ENCODE data around the gene CDC27. TPM values are rescaled to one million over a fixed set of nuclear protein-coding genes. Genes with fewer than 3 reads are reported as not detected.

CDC27 gene
- total RNA-seq (2021; ENCODE audit: unreplicated experiment) (191 TPM), Bru-seq, nascent RNA (percentile 95 among the genes with signal in this experiment), BruChase-seq, experiment 1, labeled RNA remaining after a 6-hour chase (percentile 96 among the genes with signal in this experiment), BruChase-seq, experiment 2, labeled RNA remaining after a 2-hour chase (percentile 95 among the genes with signal in this experiment)
- polyA plus RNA-seq (2012), result 101 and 123 TPM in 2 replicates
- long read RNA-seq, full-length matches to known transcripts, result 5 of 26 reads
- long read RNA-seq, partial matches to known transcripts, result 5 of 26 reads
- long read RNA-seq, other reads (novel, unspliced or antisense), result 16 of 26 reads

- peaks cover 10 to 15% of the 10 kb centered on the region in 2 experiments; a peak in 3 of 4 replicates for H3K4me1 ChIP-seq (ENCODE audit: control insufficient read depth in 1 of 2, insufficient read depth in 2 of 2, low read length in 2 of 2)
- no peaks in the 10 kb centered on the region for H3K27me3 ChIP-seq (ENCODE audit: insufficient read depth, low read length)
- DNase-seq (ENCODE audit: low read depth, low spot score) (peak; percentile 99), ATAC-seq (peak; percentile 94)
- CTCF ChIA-PET, result interaction anchor here (0.9 to 1.3 kb wide), 2 partner anchors 126 to 247 kb away, joined by 4 to 5 read pairs; no protein-coding TSS in a partner anchor
- peak within 1 kb of the TSS; percentile 89 for H3K27ac ChIP-seq (ENCODE audit: low read depth, low read length)
- no TSS peak for BruUV-seq (replicated peaks)
- H3K4me2 ChIP-seq (ENCODE audit: low read length), result peak within 1 kb of the TSS; percentile 84
- peak within 1 kb of the TSS; percentile 85 for H3K9ac ChIP-seq (ENCODE audit: low read length)
- intact Hi-C loops (cut with micrococcal nuclease), result no loop called here
- H3K36me3 ChIP-seq (ENCODE audit: control insufficient read depth in 1 of 2, insufficient read depth in 2 of 2, low read length in 2 of 2), result no peaks in the 10 kb centered on the region
- RAD21 ChIA-PET (ENCODE audit: low non-redundant PET in 1 of 2, low total read pairs in 2 of 2, uncharacterized antibody in 2 of 2, unreplicated experiment in 2 of 2), result interaction anchor here in 1 of 2 experiments (0.6 kb wide), 1 partner anchor 20 kb away, joined by 3 read pairs; no protein-coding TSS in a partner anchor
- peaks cover 13% of the 10 kb centered on the region; the same call in 1 of the 2 replicates for H4K20me1 ChIP-seq (ENCODE audit: insufficient read depth)
- H3K9me3 ChIP-seq (ENCODE audit: control insufficient read depth in 1 of 2, insufficient read depth in 1 of 2, low read depth in 1 of 2, low read length in 2 of 2), result no peaks in the 10 kb centered on the region
- POLR2A ChIA-PET, result interaction anchor here (0.8 to 1.0 kb wide), 3 partner anchors 9 to 18 kb away, joined by 3 to 9 read pairs (median 3); no protein-coding TSS in a partner anchor
- peaks cover 50% of the 10 kb centered on the region for H3K79me2 ChIP-seq (ENCODE audit: insufficient read depth, low read length)
- peak within 1 kb of the TSS; percentile 65 for H2AFZ ChIP-seq (ENCODE audit: low read depth, low read length, poor library complexity, severe bottlenecking)
- no peaks in the 10 kb centered on the region for H3K9me2 ChIP-seq (ENCODE audit: insufficient read depth)
- peak within 1 kb of the TSS; percentile 88 to 94 for H3K4me3 ChIP-seq (replicated peaks in 1 of 2; ENCODE audit: low read depth in 1 of 2, low read length in 2 of 2)
- TF ChIP-seq RAD21 (IDR thresholded peaks at IDR 0.05; ENCODE audit: low read depth) (no peak), POLR2A (IDR thresholded peaks at IDR 0.05; ENCODE audit: borderline replicate concordance, extremely low read depth, insufficient read depth, insufficient read length) (peak; percentile 92), CBX3 (IDR thresholded peaks at IDR 0.05; ENCODE audit: low read depth) (no peak), EZH2phosphoT487 (IDR thresholded peaks at IDR 0.05; ENCODE audit: borderline replicate concordance) (no peak), CEBPB (IDR thresholded peaks at IDR 0.05; ENCODE audit: low read depth) (no peak), ELF1 (IDR thresholded peaks at IDR 0.05; ENCODE audit: borderline replicate concordance, low read depth) (peak; percentile 59; the same call in 1 of the 2 replicates), SIN3A (IDR thresholded peaks at IDR 0.05; ENCODE audit: low read depth) (peak; percentile 62), SRF (IDR thresholded peaks at IDR 0.05; ENCODE audit: low read depth) (no peak), ZNF274 (IDR thresholded peaks at IDR 0.05; ENCODE audit: low read depth, low read length) (no peak), ZBTB33 (IDR thresholded peaks at IDR 0.05; ENCODE audit: extremely low read depth, insufficient replicate concordance, low read length) (peak; percentile 56), REST (IDR thresholded peaks at IDR 0.05; ENCODE audit: low read depth) (no peak), TCF7L2 (IDR thresholded peaks at IDR 0.05; ENCODE audit: borderline replicate concordance, extremely low read depth, insufficient read depth, insufficient read length) (no peak), FOSL1 (IDR thresholded peaks at IDR 0.05; ENCODE audit: low read depth) (no peak), MAX (IDR thresholded peaks at IDR 0.05) (peak; percentile 73), ATF3 (IDR thresholded peaks at IDR 0.05) (no peak), POLR2AphosphoS5 (IDR thresholded peaks at IDR 0.05; ENCODE audit: low read depth, low read length) (peak; percentile 88), ZFX (IDR thresholded peaks at IDR 0.05) (peak; percentile 100), JUND (IDR thresholded peaks at IDR 0.05) (no peak), EGR1 (IDR thresholded peaks at IDR 0.05; ENCODE audit: low read depth) (peak; percentile 15; the same call in 1 of the 2 replicates)
Observed at GRCh38 chr17:47188876-47189731, at the start of gene CDC27. TSS of gene CDC27 (minus strand) at chr17:47189295. CDS start at chr17:47189172, 123 bp downstream.

Measured in HCT116 (cell line).